Stimulated activated CD4-positive, alpha-beta T cell treated with anti-CD3 and anti-CD28 coated beads, Interleukin-15, amount 100 ng/mL, for 1 hour (primary cell): ENCODE measurements around the gene TBC1D14.

Experiments used
- DNase-seq, 2 donors: peaks; one replicate each; pipeline ENCODE4 v3.0.0-alpha.2; 2020; ENCODE audit warnings: low read depth in 1 of 2, low spot score in 1 of 2

Gene TBC1D14

DNA sequence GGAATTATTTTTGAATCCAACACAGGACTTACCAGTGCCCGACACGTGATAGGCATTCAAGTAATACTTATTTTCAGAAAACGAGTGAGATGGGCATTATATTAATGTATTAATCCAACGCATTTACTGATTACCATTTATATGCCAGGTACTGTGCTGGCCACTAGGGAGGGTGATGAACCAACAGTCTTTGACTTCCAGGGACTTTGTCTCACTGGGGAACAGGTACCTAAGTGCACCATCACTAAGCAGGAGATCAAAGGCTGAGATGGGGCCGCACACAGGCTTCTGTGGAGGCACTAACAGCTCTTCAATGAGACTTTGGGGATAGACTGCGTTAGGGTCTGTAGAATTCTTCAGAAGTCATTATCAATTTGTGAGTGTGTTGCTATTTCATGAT lies 127.8 kb downstream of the TBC1D14 start:
- DNase-seq, result no peak

DNA sequence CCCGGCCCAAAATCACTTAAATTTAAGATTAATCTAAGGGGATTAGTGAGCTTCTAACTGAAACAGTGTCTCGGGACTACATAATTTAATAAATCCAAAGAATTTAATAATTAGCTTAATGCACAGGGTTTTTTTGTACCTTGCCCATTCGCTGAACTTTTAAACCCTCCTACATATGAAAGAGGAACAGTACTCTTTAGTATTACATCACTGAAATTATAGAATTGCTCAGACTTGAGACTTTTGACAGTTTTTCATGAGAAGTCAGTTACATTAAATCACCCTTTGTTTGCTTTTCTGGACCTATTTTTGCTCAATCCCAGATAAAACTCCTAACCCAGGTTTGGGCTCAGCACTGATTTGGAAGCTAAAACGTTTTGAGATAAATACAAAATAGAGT lies 131.1 kb downstream of the TBC1D14 start:
- DNase-seq, result no peak

GRCh38 chr4:7041246-7041645 lies 131.6 kb downstream of the TBC1D14 start:
- no peak for DNase-seq

- no peak for DNase-seq
Observed at GRCh38 chr4:7041801-7042502, 132.3 kb downstream of the TBC1D14 start.

DNA sequence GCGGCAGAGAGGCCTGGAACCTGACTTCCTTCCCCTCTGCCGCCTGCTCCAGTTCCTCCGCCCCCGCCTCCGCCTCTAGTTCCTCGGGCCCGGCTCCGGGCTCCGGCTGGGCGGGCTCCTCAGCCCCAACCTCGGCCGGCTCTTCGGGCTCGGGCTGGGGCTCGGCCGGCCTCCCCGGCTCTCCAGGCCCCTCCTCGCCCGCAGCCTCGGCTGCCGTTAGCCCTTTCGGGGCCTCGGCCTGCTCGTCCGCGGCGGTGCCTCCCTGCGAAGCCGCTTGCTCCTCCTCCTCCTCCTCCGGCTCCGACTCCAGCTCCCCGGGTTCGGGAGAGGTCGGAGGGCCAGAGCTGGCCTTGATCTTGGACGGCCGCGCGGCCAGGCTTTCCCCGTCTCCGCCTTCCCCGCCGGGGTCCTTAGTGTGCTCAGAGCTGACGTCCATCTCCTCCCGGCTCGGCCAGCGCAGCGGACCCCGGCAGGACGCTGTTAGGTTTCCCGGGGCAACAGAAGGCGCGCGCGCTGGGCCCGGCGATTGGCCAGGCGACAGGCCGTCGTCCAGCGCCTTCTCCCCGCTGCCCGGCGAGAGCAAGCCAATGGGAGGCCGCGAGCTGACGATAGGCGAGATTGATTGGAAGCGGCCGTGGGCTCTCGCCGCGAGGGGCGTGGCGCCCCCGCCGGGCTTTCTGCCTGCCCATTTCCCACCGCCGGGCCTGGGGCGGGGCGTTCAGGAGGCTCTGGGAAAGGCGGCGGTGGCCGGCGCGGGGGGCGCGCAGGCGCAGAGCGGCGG lies 133.1 kb downstream of the TBC1D14 start:
- DNase-seq, result peak in 1 of 2 donors; percentile 83

DNA sequence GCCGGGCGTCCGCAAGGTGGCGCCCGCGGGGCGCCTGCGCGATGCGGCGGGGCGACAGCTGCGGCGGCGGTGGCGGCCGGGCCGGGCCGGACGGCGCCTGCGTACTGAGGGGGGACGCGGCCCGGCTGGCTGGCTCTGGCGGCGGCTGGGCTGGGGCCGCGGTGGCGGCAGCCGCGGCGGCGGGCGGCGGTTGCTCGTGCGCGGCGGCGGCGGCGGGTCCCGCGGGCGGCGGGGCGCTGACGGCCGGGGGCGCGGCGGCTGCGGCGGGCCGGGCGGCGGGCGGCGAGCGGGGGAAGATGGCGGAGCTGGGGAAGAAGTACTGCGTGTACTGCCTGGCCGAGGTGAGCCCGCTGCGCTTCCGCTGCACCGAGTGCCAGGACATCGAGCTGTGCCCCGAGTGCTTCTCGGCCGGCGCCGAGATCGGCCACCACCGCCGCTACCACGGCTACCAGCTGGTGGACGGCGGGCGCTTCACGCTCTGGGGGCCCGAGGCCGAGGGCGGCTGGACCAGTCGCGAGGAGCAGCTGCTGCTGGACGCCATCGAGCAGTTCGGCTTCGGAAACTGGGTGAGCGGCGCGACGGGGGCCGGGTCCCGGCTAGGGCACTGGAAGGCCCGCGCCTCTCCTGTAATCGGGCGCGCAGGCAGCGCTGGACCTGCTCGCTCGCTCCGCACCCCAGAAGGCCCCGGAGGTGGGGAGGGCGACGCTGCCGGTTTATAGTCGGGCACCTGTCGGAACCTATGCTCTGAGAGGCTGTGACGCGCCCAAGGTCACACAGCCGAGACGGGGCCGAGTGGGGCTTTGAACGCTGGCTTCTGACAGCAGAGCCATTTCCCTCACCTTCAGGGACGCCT lies 133.9 kb downstream of the TBC1D14 start, which contains the start of gene TADA2B:
Gene TADA2B, plus strand, starts transcription at position 89 of the 853 bp plus-strand sequence. Its CDS starts 208 bp downstream, at position 297.
- peak; percentile 36 to 90 for DNase-seq

DNA sequence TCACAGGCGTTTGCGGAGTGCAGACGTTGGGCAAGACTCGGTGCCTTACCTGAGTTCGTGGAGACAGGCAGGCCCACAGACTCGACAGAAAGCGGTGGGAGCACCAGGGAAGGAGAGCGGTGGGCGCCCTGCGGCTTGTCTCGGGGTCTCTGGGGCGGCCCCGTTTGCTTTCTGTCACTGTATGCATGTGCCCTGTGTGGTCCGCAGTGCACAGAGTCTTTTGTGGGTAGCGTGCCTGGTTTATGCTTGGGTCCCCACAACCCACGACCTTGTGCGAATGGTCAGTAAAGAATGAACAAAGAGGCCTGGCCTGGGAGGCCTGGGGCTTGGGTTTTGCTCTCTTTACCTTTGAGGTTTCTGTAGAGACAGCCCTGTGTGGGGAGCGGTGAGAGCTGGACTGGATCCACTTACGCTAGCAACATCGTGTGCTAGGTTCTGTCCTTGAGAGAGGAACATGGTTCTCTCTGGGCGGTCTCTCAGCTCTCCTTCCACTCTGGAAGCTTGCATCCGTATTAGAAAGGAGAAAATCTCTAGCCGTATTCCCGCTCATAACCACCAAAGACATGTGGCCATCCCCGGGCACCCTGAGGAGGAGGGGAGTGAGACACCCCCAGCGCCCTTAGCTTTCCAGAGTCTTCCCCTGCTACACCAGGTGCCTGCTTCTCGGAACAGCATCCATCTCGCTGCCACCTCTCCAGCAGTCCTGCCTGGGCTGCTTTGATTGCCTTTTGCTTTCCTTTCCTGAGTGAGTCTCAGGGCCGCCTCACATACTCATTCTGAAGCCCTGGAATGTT lies 134.7 kb downstream of the TBC1D14 start:
- no peak for DNase-seq

DNA sequence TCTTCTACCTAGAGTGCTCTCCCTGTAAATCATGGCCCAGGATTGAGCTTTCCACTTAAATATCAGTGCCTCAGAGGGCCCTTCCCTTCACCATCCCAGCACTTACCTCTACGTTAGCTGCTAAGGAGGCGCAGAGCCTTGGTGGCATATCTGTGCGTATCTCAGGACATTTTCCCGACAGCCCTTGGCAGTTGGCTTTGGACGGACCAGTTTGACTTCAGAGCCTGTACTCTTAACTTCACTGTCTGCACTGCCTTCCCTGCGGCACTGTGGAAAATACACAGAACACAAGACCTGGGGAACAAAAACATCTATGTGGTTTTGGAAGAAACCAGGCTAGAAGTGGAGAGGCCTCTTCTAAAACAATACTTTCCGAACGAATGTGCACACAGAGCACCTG lies 135.9 kb downstream of the TBC1D14 start:
- DNase-seq, result no peak

DNA sequence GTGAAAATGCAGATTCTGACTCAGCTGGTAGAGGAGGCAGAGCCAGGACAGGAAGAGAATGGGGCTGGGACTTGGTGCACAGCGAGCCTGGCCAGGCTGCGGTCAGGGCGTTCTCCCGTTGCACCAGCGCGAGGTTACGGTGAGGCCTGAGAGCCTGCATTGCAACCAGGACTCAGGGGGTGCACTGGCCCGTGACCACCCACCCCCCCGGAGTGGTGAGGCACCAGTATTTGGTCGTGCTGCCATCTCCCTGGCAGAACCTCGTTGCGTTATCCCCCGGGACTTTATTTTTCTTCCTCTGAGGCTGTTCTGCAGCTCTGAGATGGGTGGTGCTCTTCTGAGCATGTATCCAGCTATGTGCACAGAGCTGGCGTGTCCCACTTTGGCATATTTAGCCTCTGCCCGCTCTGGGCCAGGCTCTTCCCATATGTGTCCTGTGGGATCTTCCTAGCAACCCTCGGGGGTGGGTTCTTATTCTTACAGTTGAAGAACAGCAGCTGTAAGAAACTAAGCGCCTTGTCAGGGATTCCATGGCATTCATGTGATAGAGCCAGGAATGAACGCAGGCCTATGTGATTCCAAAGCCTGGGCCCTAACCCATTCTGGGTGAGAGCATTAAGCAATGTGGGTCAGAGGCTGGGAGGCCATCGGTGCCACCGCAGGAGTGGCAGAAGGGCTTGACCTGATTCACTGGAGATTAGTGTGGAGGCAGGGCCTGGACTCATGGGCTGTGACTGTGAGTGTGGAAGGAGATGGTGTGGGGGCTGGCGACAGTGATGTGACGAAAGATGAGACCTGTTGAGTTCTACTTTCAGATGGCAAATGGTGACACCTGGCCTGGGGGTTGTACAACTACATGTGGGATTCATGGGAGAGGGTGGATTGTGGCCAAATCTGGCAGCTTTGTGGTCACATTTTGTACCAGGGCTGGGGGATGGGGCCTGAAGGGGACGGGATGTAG lies 136.6 kb downstream of the TBC1D14 start:
- DNase-seq, result no peak

DNA sequence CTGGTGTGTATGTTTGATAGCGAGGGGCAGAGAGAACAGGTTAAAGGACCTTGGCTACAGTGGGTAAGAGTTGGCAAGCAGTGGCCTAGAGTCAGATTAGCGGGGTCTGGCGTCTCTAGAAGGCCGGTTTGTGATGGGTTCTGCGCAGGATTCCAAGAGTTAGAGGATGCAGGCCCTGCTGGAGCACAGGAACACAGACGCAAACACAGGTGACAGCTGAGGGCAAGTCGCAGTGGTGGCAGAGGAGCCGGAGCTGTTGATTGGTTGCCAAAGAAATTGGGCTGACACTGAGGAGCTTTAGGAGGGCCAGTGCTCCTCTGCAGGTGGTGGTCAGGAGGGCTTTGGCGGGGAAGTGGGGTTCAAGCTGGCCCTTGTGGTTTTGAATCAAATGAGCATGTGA lies 137.3 kb downstream of the TBC1D14 start:
- DNase-seq, result no peak

DNA sequence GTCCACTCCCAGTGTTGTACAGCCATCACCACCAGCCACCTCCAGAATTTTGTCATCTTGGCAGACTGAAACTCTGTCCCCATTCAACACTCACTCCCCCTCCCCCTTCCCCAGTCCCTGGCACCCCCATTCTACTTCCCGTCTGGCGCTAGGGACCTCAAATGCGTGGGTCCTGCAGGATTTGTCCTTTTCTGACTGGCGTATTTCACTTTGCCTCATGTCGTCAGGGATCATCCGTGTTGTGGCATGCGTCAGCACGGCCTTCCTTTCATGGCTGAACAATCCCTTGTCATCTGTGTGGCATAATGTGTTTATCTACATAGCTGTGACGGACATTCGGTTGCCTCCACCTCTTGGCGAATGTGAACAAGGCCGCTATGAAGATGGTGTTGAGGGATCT lies 139.0 kb downstream of the TBC1D14 start:
- no peak for DNase-seq

- no peak for DNase-seq
Observed at GRCh38 chr4:7049295-7049694, 139.7 kb downstream of the TBC1D14 start.

GRCh38 chr4:7049739-7050138 lies 140.1 kb downstream of the TBC1D14 start:
- DNase-seq, result no peak

DNA sequence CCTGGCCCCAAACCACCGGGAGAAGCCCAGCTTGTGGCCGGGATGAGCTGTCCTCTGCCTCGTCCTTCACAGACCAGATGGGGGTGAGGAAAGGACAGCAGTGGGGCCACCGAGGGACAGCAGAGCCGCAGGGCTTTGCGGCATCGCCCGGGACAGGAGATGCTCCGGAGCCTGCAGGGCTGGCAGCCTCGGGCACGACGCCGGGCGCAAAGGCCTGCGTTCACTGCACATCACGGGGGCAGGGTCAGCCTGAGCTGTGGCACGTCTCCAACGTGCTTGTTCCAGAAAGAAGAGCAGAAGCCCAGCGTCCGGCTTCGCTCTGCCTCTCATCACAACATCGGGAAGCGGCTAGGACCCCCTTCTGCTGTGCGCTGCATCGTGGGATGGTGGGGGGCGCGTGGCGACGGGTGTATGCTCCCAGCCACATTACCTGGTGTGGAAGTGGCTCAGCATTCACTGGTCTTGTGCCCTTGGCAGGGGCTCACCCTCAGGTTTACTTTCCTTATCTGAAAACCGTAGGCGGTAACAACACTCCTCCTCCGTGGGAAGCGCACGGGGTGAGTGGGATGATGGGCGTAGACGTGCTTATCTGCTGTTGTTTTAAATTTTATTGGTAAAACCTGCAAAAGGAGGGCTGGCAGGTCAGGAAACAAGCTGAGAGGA lies 141.0 kb downstream of the TBC1D14 start:
- no peak for DNase-seq

GRCh38 chr4:7051144-7051495 lies 141.5 kb downstream of the TBC1D14 start:
- no peak for DNase-seq

GRCh38 chr4:7051905-7052304 lies 142.3 kb downstream of the TBC1D14 start:
- no peak for DNase-seq

- no peak for DNase-seq
Observed at GRCh38 chr4:7052313-7052712, 142.7 kb downstream of the TBC1D14 start.

- DNase-seq, result no peak
Observed at GRCh38 chr4:7052923-7053715, 143.5 kb downstream of the TBC1D14 start.
